ENCODE data around the gene R3HDM1. TPM values are rescaled to one million over a fixed set of nuclear protein-coding genes. Genes with fewer than 3 reads are reported as not detected.

R3HDM1 gene
- total and polyA plus RNA-seq, 2 experiments from 2014 or later: 9.2 to 18.9 TPM

DNA sequence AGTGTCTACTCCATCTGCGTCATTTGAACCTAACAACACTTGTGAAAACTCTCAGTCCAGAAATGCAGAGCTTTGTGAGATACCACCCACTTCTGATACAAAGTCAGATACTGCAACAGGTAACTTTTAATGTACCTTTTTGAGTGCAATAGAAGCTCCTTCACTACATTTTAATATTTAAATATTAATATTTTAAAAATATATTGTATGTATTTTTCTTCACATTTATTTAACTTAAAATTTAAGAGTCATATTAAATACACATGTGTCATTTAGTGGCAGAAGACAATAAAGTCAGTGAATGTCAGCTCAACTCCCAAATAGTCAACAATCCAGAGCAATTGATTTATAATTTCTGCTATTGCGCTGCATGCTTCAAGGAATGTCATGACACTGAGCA is 224.3 kb downstream of the R3HDM1 start:
- in situ Hi-C loops (cut with MboI): no loop called here
- Histone ChIP-seq H4K20me1 (ENCODE audit: insufficient read depth) (no peaks in the 10 kb centered on the region), H3K9me3 (ENCODE audit: low read depth) (no peaks in the 10 kb centered on the region), H3K4me1 (ENCODE audit: insufficient read depth) (no peaks in the 10 kb centered on the region), H3K27ac (no peak overlapping the region), H3K4me3 (no peak overlapping the region), H3K36me3 (ENCODE audit: low read depth) (peaks cover 66% of the 10 kb centered on the region), H3K9me2 (ENCODE audit: insufficient read depth) (no peaks in the 10 kb centered on the region), H3K9ac (no peak overlapping the region), H3K79me2 (ENCODE audit: insufficient read depth) (peaks cover 86% of the 10 kb centered on the region), H3K4me2 (ENCODE audit: unreplicated experiment) (no peak overlapping the region), H3F3A (ENCODE audit: insufficient read depth) (no peaks in the 10 kb centered on the region), H2AFZ (no peak overlapping the region), H3K27me3 (replicated peaks; ENCODE audit: insufficient read depth) (no peaks in the 10 kb centered on the region)
- WGBS, 2 experiments (ENCODE audit: low coverage in 1 of 2, low lambda C conversion rate in 2 of 2, missing lambda C conversion rate in 2 of 2): 98 to 100% methylated on average over 2 of the region's 2 CpGs
- TF ChIP-seq EZH2 (IDR thresholded peaks at IDR 0.05; ENCODE audit: insufficient read depth, poor library complexity, severe bottlenecking): no peak
- no peak for TF ChIP-seq EZH2phosphoT487 (IDR thresholded peaks at IDR 0.05; ENCODE audit: insufficient read depth, low read depth)
- DNase-seq: no peak

DNA sequence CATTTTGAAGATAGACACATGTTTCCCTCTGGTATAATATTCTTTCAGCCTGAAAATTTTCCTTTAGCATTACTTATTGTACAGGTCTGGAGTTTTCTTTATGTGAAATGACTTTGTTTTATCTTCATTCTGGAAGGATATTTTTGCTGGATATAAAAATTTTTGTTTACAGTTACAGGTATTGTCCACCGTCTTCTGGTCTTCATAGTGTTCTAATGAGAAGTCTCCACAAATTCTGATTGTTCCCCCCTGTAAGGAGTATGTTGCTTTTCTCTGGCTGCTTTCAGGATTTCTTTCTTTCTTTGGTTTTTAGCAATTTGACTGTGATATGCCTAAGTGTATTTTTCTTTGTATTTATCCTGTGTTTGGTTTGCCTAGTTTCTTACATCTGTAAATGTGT is 225.4 kb downstream of the R3HDM1 start:
- no peaks in the 10 kb centered on the region for H3K27me3 ChIP-seq (replicated peaks; ENCODE audit: insufficient read depth)
- 86 to 100% methylated on average over 1 of the region's 1 CpG for WGBS, 2 experiments (ENCODE audit: low coverage in 1 of 2, low lambda C conversion rate in 2 of 2, missing lambda C conversion rate in 2 of 2)
- no peak overlapping the region for H3K9ac ChIP-seq
- H3K27ac ChIP-seq: no peak overlapping the region
- H3K9me2 ChIP-seq (ENCODE audit: insufficient read depth): no peaks in the 10 kb centered on the region
- H3K36me3 ChIP-seq (ENCODE audit: low read depth): peaks cover 70% of the 10 kb centered on the region
- H3K79me2 ChIP-seq (ENCODE audit: insufficient read depth): peaks cover 86% of the 10 kb centered on the region
- H3K4me2 ChIP-seq (ENCODE audit: unreplicated experiment): no peak overlapping the region
- no peaks in the 10 kb centered on the region for H3K9me3 ChIP-seq (ENCODE audit: low read depth)
- no peak for DNase-seq
- in situ Hi-C loops (cut with MboI): no loop called here
- H3K4me1 ChIP-seq (ENCODE audit: insufficient read depth): no peaks in the 10 kb centered on the region
- no peak overlapping the region for H3K4me3 ChIP-seq
- no peaks in the 10 kb centered on the region for H3F3A ChIP-seq (ENCODE audit: insufficient read depth)
- no peak for TF ChIP-seq EZH2 (IDR thresholded peaks at IDR 0.05; ENCODE audit: insufficient read depth, poor library complexity, severe bottlenecking)
- TF ChIP-seq EZH2phosphoT487 (IDR thresholded peaks at IDR 0.05; ENCODE audit: insufficient read depth, low read depth): no peak
- no peak overlapping the region for H2AFZ ChIP-seq
- H4K20me1 ChIP-seq (ENCODE audit: insufficient read depth): no peaks in the 10 kb centered on the region

DNA sequence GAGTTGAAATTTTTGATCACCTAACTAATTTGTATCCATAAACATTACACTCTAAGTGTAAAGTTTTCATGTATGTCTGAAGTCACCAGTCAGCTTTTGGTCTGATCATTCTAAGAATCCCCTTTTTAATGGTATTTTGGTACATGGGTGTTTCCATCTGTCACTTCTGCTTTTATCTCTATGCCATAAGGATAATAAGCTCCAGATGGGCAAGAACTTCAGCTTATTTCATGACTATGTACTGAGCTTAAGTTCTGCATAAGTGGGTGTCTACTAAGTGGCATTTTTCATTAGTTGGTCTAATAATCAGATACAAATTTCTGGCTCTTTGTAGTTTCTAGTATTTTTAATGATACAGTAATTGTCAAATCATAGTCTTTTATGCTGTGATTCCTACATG is 230.7 kb downstream of the R3HDM1 start:
- Histone ChIP-seq H3K36me3 (ENCODE audit: low read depth) (peaks cover 77% of the 10 kb centered on the region), H3K27me3 (replicated peaks; ENCODE audit: insufficient read depth) (no peaks in the 10 kb centered on the region), H3F3A (ENCODE audit: insufficient read depth) (no peaks in the 10 kb centered on the region), H3K79me2 (ENCODE audit: insufficient read depth) (peaks cover 79% of the 10 kb centered on the region), H3K9me3 (ENCODE audit: low read depth) (no peaks in the 10 kb centered on the region), H2AFZ (no peak overlapping the region), H3K27ac (no peak overlapping the region), H3K4me3 (no peak overlapping the region), H4K20me1 (ENCODE audit: insufficient read depth) (no peaks in the 10 kb centered on the region), H3K9me2 (ENCODE audit: insufficient read depth) (no peaks in the 10 kb centered on the region), H3K4me2 (ENCODE audit: unreplicated experiment) (no peak overlapping the region), H3K9ac (no peak overlapping the region), H3K4me1 (ENCODE audit: insufficient read depth) (no peaks in the 10 kb centered on the region)
- in situ Hi-C loops (cut with MboI): no loop called here
- no peak for TF ChIP-seq EZH2 (IDR thresholded peaks at IDR 0.05; ENCODE audit: insufficient read depth, poor library complexity, severe bottlenecking)
- TF ChIP-seq EZH2phosphoT487 (IDR thresholded peaks at IDR 0.05; ENCODE audit: insufficient read depth, low read depth): no peak
- no peak for DNase-seq

DNA sequence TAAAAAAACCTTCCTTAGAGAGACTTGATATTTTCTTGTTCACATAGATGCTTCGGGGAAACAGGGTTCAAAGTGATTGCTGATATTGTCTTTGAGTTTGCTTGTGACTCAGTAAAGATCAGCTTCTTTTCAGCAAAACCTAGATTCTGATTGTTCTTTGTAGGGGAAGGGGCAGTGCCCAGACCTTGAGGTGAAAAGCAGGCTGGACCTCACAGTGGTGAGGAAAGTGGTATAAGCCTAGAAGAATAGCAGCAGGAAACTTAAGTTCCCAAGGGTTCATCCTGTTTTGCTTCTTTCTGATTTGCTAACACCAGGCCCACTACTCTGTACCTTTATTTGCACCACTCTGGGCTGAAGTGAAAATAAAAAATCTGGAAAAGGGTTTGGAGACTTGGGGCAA is 231.2 kb downstream of the R3HDM1 start:
- peaks cover 79% of the 10 kb centered on the region for H3K79me2 ChIP-seq (ENCODE audit: insufficient read depth)
- H3K4me1 ChIP-seq (ENCODE audit: insufficient read depth): no peaks in the 10 kb centered on the region
- H3K27ac ChIP-seq: no peak overlapping the region
- no peak overlapping the region for H2AFZ ChIP-seq
- no peak overlapping the region for H3K4me3 ChIP-seq
- in situ Hi-C loops (cut with MboI): no loop called here
- H4K20me1 ChIP-seq (ENCODE audit: insufficient read depth): no peaks in the 10 kb centered on the region
- no peak overlapping the region for H3K9ac ChIP-seq
- H3K9me3 ChIP-seq (ENCODE audit: low read depth): no peaks in the 10 kb centered on the region
- peaks cover 76% of the 10 kb centered on the region for H3K36me3 ChIP-seq (ENCODE audit: low read depth)
- no peaks in the 10 kb centered on the region for H3K27me3 ChIP-seq (replicated peaks; ENCODE audit: insufficient read depth)
- H3K4me2 ChIP-seq (ENCODE audit: unreplicated experiment): no peak overlapping the region
- DNase-seq: no peak
- 50 to 53% methylated on average over 1 of the region's 1 CpG for WGBS, 2 experiments (ENCODE audit: low coverage in 1 of 2, low lambda C conversion rate in 2 of 2, missing lambda C conversion rate in 2 of 2)
- H3K9me2 ChIP-seq (ENCODE audit: insufficient read depth): no peaks in the 10 kb centered on the region
- TF ChIP-seq EZH2phosphoT487 (IDR thresholded peaks at IDR 0.05; ENCODE audit: insufficient read depth, low read depth) (no peak), EZH2 (IDR thresholded peaks at IDR 0.05; ENCODE audit: insufficient read depth, poor library complexity, severe bottlenecking) (no peak)
- H3F3A ChIP-seq (ENCODE audit: insufficient read depth): no peaks in the 10 kb centered on the region

DNA sequence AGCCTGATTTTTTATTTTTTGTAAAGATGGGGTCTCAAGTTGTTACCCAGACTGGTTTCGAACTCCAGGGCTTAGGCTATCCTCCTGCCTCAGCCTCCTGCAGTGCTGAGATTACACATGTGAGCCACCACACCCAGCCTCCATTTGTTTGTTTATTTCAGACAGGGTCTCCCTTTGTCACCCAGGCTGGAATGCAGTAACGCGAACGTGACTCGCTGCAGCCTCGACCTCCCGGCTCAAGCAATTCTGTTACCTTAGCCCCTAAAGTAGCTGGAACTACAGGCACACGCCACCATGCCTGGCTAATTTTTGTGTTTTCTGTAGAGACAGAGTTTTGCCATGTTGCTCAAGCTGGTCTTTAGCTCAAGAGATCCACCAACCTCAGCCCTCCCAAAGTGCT is 237.6 kb downstream of the R3HDM1 start:
- Histone ChIP-seq H3K4me1 (ENCODE audit: insufficient read depth) (peaks cover 3% of the 10 kb centered on the region; the same call in 1 of the 2 replicates), H2AFZ (no peak overlapping the region), H3F3A (ENCODE audit: insufficient read depth) (no peaks in the 10 kb centered on the region; the same call in 1 of the 2 replicates), H4K20me1 (ENCODE audit: insufficient read depth) (no peaks in the 10 kb centered on the region), H3K9ac (no peak overlapping the region), H3K36me3 (ENCODE audit: low read depth) (peaks cover 88% of the 10 kb centered on the region), H3K4me3 (no peak overlapping the region), H3K9me3 (ENCODE audit: low read depth) (no peaks in the 10 kb centered on the region), H3K27me3 (replicated peaks; ENCODE audit: insufficient read depth) (no peaks in the 10 kb centered on the region), H3K9me2 (ENCODE audit: insufficient read depth) (no peaks in the 10 kb centered on the region), H3K4me2 (ENCODE audit: unreplicated experiment) (no peak overlapping the region), H3K79me2 (ENCODE audit: insufficient read depth) (peaks cover 56% of the 10 kb centered on the region), H3K27ac (no peak overlapping the region)
- TF ChIP-seq EZH2phosphoT487 (IDR thresholded peaks at IDR 0.05; ENCODE audit: insufficient read depth, low read depth): no peak
- no peak for TF ChIP-seq EZH2 (IDR thresholded peaks at IDR 0.05; ENCODE audit: insufficient read depth, poor library complexity, severe bottlenecking)
- in situ Hi-C loops (cut with MboI): no loop called here
- 94 to 96% methylated on average over 8 of the region's 8 CpGs for WGBS, 2 experiments (ENCODE audit: low coverage in 1 of 2, low lambda C conversion rate in 2 of 2, missing lambda C conversion rate in 2 of 2)
- no peak for DNase-seq

All from GM23248 (cell line).